ENCODE measurements around the gene CDHR1.
A peak's percentile ranks its signal among the peaks of the same experiment; 100 is the strongest.
"Not testable (repeated sequence)": the region's sequence is repeated elsewhere in the genome, so short reads cannot be mapped to it uniquely, and the experiment has no call there.

CDHR1 gene

DNA sequence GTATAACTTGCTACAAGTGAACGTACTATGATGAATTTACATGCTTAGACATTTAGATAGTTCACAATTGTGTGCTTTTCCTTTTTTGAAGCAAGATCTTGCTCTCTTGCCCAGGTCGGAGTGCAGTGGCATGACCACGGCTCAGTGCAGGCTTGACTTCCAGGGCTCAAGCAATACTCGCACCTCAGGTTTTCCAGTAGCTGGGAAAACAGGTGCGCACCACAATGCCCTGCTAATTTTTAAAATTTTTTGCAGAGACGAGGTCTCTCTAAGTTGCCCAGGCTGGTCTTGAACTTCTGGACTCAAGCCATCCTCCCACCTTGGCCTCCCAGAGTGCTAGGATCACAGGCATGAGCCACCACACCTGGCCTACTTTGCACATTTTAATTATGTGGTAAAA lies 18.9 kb upstream of the CDHR1 start:
- no peak for DNase-seq

DNA sequence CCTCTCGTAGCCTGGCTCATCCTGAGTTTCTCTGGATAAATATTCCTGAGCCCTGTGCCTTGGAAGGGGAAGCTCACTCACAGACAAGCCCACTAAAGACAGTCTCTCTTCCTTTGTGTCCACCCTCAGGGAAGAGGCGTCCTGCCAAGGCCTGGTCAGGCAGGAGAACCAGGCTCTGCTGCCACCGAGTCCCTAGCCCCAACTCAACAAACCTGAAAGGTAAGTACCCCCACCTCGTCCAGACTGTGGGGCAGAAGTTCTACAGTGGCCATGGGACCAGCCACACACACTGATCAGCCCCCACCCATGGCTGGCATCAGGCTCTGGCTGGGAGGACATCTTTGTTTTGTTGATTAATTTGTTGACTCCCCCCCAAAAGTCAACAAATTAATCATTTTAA lies 18.0 kb upstream of the CDHR1 start:
- no peak for DNase-seq

DNA sequence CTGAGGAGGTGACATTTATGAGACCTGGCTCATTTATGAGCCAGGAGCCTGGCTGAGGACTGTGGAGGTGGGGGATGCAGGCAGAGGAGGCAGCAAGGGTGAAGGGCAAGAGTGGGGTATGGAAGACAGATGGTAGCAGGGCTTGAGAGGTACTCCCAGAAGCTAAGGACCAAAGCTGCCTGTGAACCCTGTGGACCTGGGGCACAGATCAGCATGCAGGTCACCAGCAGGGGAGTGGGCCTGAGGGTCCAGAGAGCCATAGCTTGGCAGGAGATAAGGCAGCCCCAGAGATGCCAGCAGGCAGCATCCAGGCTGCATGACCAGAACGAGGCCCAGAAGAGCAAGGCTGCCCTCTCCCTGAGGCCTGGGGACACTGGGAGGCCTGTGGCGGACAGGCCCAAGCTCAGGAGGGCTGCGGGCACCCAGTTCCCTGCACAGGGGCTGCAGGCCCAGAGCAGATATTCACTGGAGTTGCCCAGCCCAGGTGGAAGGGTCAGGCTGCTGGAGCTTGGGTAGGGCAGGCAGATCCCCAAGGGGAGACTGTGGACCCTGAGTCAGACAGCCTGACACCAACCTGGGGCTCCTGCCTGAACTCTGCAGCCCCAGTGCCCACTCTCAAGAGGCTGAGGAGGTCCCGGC lies 17.4 kb upstream of the CDHR1 start:
- DNase-seq, result no peak

DNA sequence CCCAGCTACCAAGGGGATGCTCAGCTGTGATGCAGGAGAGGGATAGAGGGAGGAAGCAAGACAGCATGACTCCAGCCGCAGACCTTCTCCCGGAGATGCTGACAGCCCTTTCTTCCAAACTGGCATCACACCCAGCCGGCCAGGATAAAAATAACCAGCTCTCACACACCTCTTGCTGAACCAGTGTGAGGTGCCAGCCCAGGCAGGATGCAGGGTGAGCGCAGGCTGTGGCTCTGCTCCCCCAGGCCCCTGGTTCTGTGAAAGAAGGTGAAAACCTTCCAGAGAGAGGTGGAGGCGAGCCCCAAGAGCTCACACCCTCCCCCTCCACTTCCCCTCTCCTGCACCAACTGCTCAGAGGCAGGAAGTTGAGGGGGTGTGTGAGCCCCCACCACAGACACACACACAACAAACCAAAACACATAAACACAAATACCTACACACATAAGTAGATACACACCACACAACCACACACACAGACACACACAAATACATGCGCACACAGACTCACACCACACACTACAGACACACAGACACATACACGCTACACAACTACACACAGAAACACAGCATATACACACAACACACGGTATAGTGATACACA lies 16.7 kb upstream of the CDHR1 start:
- no peak for DNase-seq

DNA sequence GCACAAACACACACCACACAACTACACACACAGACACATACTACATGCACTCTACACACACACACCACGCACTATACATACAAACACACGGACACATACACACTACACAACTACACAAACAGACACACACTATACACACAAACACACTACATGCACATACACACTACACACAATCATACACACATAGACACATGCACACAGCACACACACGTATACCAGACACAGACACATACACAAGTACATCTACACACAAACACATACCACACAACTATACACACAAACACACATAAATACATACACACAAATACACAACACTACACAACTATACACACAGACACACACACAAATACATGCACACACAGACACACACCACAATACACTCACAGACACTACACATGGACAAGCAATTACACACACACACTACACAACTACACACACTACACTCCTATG lies 16.2 kb upstream of the CDHR1 start:
- DNase-seq, result no peak

DNA sequence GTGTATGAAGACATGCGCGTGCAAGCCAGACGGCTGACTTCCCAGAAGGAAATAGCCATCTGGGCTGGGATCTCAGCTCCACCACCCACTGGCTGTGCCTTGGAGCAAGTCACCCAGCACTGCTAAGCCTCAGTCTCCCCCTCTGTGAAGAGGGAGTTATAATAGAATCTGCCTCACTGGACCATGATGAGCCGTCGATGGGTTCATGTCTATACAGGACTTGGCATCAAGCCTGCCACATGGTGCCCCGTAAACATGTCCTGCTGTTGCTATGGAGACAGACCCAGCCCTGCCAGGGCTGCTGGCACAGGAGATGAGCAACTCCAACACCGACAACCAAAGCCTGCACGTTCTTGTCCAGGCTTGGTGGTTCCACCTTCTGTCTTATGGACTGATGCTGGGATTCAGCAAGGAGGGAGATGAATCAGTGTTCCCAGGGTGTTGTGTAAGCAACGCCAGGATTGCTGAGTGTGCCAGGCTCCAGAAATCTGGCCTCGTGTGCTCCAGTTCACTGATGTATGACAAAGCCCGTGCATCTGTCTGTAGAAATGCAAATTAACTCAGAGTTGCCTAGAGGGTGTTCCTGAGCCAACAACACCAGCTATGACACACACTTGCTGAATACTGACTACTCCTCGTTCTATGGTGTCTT lies 15.2 kb upstream of the CDHR1 start:
- DNase-seq, result peak; percentile 83 to 96

DNA sequence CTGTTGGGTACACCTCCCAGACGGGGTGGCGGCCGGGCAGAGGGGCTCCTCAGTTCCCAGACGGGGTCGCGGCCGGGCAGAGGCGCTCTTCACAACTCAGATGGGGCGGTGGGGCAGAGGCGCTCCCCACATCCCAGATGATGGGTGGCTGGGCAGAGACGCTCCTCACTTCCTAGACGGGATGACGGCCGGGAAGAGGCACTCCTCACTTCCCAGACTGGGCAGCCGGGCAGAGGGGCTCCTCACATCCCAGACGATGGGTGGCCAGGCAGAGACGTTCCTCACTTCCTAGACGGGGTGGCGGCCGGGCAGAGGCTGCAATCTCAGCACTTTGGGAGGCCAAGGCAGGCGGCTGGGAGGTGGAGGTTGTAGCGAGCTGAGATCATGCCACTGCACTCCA lies 14.0 kb upstream of the CDHR1 start:
- DNase-seq, result not testable (repeated sequence)

DNA sequence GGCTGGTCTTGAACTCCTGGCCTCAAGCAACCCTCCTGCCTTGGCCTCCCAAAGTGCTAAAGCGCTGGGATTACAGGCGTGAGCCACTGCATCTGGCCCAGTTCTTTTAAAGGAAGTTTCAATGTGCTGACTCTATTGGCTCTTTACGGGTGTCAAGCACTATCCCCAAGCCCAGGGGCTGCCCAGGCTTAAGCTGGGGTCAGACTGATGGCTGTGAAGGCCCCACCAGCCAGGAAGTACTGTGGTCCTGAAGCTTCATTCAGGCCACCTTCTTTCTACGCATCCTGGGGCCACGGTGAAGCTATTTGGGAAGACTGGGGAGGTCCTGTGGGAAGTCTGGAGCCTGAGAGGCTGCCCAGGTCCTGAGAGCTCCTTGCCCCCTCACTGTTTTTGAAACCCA lies 12.7 kb upstream of the CDHR1 start:
- DNase-seq, result no peak

DNA sequence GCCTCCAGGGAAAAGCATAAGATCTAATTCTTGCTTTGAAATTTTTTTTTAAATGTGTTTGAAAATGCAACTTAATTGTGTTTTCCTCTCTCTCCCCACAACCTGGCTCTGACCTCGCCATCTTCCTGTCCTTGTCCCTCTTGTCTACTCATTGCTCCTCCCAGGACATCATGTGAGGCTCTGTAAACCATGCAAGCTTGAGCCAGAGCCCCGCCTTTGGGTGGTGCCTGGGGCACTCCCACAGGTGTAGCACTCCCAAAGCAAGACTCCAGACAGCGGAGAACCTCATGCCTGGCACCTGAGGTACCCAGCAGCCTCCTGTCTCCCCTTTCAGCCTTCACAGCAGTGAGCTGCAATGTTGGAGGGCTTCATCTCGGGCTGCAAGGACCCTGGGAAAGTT lies 9.8 kb upstream of the CDHR1 start:
- DNase-seq, result no peak

DNA sequence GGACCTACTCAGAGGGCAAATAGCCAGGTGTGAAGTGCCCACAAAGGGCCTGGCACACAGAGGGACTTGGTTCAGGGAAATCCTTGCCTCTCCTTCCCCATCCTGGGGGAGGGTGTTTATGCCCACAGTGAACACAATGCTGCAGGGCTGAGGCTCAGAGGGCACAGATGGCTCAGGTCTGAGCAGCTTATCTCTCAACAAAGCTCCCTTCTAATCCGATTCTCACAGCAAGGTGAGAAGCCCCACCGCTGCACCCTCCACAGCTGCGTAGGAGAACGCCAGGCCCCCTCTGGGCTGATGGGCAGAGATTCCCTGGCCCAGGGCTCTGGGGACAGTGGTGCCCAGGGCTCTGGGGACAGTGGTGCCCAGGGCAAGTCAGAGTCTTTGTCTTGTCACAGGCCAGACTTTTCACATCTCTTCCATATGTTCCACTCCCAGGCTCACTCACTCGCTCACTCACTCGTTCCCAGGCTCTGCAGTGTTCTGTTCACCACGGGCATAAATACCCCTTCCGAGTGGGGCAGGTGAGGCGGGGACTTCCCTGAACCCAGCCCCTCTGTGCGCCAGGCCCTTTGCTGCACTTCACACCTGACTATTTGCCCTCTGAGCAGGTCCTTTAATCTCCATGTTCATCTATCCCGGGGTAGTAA lies 8.7 kb upstream of the CDHR1 start:
- DNase-seq, result no peak

DNA sequence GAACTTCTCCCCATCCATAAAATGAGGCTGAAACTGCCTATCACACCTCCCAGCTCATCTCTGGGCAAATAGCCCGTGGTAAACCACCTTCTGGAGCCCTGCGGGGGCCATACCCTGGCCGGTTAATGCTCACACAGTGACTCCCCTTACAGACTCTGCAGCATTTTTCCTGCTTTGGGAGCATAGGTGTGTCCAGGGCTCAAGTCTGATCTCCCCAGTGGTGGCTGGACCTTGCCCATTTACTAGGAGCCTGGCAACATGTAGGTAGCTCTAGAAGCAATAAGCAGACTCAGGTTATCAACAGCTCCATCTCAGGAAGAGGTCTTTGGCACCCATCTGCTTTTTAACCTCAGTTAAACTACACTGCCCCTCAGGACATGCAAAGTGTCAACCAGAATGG lies 5.5 kb upstream of the CDHR1 start:
- DNase-seq, result no peak

DNA sequence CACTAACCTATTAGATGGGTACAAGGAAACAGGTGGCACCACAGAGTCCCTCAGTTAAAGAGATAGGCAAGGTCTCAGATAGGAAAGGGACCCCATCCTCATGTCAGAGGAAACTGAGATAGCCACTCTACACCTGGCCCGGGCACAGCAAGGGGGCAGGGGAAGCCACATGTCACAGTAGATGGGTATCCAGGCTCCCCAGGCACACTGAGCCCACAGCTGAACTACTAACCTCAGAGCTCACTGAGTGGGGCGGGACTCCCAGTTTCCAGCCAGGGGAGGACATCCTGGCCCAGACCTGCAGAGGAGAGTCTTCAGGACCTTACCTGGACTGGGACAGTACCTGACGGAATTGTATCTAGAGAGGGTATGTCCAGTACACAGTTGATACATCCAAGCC lies 3.7 kb upstream of the CDHR1 start:
- DNase-seq, result no peak

DNA sequence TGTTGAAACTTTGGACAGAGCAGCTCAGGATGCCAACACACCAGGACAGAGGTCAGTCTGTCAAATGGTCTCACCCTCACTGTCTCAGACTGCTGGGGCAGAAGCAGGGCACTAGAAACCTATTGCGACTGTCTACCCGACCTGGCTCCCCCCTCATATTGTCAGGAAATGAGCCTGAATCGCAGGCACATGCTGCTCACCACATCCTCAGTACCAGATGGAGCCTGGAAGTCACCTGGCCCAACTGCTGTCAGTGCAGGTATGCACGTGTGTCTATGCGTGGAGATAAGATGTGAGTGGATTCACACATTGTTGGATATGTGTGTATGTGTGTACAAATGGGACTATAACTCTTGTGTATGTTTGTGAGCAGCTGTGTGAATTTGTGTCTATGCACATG lies 3.2 kb upstream of the CDHR1 start:
- DNase-seq, result no peak

DNA sequence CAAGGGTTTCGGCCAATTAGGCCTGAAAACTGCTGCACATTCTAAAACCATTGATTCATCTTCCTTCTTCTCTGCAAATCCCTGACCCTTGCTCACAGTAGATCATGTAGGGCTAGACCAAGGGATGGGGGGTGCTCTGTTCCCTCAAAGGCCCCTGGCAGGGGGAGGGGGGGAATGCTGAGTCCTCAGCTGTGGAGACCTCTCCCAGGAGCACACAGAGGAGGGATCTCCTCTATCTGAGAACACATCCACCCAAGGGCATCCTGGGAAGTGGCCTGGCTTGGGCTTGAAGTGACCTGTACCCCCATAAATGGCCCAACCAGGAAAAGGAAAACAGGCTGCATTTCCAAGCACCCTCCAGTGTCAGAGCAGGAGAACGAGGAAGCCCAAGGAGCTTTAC lies 1.0 kb upstream of the CDHR1 start:
- DNase-seq, result no peak

DNA sequence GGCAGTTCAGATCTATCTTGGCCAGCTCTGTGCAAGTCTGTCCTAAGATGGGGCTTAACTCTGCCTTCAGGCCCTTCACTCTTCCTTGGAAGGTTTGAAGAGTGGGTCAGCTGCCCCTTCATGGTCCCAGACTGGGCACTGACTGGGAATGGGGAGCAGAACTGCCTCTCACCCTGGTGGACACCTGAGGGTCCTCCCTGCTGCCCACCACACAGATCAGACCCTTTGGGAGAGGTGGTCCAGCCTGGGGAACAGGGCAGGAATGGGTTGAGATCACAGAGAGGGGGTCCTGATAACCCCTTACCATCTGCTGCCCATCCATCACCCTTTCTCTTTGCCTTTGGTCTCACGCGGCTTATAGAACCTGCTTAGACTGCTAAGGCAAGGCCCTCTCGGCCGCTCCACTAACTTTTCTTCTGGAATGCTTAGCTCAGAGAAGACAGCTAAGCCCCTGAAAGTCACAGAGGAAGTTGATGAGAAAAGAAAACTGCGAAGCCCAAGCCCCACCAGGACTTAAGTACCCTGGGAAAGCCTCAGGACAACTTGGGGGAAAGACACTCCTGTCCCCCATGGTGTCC lies 402 bp upstream of the CDHR1 start:
- no peak for DNase-seq

DNA sequence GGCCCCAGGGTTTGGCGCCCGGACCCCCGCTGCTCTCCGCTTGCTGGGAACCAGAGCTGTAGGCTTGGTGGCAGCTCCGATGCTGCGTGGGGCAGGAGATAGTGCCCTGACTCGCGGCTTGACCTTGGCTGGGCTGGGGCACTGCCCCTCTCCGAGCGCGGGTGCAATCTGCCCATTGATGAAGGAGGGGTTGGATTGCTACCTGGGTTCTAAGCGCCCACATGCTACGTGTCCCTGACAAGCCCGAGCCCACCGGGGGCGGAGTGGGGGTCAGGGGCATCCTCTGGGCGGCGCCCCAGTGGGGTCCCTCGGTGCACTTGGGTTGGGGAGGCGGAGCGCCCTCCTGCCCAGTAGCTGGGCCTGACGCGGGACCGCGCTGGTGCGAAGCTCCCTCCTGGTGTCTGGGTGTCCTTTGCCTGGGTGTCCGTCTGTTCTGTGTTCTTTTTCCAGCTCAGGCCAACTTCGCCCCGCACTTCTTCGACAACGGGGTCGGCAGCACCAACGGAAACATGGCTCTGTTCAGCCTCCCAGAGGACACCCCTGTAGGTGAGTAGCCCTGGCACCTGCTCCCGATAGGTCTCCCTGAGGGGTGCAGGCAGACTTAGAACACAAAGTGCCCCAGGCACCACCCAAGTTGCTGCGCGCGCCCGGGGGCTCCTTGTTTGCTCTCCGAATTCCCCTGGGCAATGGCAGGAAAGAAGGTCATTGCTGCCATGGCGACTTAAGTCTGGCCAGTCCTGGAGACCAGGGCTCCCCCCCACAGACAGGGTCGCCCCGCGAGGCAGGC lies 900 bp downstream of the CDHR1 start:
- DNase-seq, result no peak

DNA sequence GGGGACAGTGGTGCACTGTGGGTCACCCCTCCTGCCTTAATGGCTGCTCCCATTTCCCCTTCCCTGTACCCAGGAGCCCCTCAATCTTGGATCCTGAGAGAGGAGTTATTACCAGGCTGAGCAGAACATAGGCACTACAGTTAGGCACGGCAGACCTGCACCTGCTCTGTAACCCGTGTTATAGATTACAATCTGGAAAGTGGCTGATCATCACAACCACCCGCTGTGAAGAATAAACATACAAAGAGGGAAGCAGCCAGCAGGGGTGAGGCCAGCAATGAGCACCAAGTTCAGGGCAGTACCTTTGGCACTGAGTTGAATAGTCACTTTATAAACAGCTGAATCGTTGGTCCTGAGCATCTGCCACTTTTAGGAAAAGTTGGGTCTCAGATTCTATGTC lies 1.7 kb downstream of the CDHR1 start:
- peak in 1 of 2 experiments; percentile 47 for DNase-seq

DNA sequence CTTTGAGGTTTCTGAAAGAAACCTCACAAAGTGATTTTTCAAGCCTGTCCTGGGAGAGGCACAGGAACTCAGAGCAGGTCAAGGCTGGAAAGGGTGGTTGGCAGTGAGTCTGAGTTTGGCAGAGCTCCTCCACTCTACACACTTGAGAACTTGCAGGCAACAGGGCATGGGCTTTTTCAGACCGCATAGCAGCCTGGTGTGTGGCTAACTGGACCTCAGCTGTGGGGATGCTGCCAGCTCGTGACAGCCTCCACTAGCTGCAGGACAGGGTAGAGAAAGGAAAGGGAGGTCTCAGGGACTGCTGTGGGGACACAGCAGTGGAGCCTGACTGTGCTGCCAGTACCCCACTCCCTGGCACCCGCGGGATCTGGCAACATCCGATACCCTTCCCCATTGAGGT lies 2.6 kb downstream of the CDHR1 start:
- peak in 1 of 2 experiments; percentile 10 for DNase-seq

DNA sequence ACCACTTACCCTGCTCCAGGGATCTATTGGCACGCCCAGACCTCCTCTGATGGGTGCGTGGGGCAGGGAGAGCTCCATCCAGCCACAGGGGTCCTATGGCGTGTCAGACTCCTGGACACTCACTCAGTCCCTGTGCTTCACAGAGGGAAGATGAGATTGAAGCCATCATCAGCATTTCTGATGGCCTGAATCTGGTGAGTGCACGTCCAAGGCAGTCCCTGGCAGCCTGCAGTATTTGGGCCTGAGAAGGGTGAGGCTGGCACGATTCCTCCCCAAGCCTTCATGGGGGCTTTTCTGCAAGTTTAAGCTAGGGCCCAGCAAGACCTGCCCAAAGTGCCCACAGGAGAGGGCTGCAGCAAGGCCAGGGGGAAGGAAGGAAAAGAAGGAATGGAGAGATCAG lies 3.3 kb downstream of the CDHR1 start:
- no peak for DNase-seq

DNA sequence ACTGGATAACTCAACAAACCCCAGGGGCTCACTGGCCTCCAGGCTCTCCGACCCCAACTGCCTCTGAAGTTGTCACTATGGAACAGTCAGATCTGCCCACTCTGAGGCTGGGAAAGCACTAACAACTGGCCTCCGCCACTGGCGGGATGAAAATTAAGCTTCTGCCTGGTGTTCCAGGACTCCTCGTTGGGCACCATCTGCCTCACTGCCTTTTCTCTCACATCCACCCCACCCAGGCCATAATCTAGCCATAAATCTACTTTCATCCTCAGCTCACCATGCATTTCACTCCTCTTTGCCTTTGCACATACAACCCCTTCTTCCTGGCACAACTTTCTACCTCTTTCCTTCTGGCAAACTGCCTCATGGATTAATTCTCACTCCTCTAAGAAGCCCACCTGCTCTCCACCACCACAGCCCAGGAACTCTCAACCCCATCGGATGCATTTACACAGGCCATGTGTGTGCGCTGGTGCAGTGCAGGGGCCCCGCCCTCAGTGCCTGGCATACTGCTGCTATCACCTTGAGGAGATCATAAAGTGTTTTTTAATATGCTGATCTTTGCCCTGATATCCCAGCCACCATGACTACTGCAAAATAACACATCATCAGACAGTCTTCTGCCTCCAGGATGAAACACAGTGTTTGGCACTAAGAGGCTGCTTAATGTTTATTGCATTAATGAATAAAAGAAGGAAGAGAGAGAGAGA lies 4.0 kb downstream of the CDHR1 start:
- peak in 1 of 2 experiments; percentile 21 for DNase-seq

DNA sequence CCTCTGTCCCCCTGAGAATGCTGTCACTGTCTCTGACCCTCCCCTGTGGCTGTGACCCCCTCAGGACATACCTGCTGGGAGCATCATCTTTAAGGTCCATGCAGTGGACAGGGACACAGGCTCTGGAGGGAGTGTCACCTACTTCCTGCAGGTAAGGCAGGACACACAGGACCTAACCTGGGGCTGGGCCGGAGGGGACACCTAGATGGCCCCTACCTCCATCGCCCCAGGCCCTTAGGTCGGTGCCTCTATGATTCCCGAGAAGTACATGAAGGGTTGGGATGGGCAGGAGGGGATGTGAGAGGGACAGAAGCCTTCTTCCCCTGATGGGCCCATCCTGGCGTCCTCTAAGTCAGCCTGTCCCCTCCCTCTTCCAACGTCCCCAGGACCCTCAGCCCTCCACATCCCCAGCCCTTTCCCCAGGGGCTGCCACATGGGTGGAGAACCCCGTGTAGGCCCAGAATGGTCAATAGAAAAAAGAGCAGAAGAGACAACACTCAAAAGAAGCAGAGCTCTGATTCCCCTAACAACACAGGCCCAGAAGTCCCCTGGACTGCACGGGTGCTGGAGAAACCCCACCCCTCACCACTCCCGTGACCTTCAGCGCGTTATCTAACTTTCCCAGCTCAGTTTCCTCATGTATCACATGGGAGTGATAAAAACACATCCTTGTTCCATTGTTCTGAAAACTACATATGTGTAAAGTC lies 6.4 kb downstream of the CDHR1 start:
- DNase-seq, result no peak

DNA sequence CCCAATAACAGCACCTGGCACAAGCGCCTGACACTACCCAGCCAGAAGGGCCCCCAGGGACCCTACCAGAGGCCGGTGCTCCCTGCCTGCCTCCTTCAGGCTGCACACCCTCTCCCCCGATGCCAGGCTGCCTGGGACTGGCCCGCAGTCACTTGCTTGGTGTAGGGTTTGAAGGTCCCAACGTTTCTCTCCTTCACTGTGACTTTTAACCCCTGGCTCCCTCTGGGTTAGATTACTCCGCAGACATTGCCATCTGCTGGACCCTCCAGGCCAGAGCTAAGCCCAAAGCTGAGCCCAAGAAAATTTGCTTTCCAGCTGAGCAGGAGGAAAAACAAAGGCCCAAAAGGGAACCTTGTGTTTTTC lies 6.9 kb downstream of the CDHR1 start:
- DNase-seq, result no peak
